DMS79 treated with DMSO at 0.1 percent for 48 hours (cell line): ENCODE data around the gene ZNF502.
"Not testable (repeated sequence)": the region's sequence is repeated elsewhere in the genome, so short reads cannot be mapped to it uniquely, and the experiment has no call there.

Experiments used
- DNase-seq: peaks from one replicate; lab custom pipeline; 2025; lab: John Stamatoyannopoulos, UW

ZNF502 gene

GRCh38 chr3:44712455-44713075 is at the start of gene ZNF502:
Gene ZNF502 (plus strand): TSS chr3:44712660. CDS start chr3:44720262, 7,602 bp downstream.
- DNase-seq, result no peak

- no peak for DNase-seq
Observed at GRCh38 chr3:44665173-44665572, 47.3 kb upstream of the ZNF502 start.

GRCh38 chr3:44666346-44666745 is 46.1 kb upstream of the ZNF502 start:
- DNase-seq, result no peak

GRCh38 chr3:44669760-44670159 is 42.7 kb upstream of the ZNF502 start:
- DNase-seq, result no peak

GRCh38 chr3:44673466-44673865 is 39.0 kb upstream of the ZNF502 start:
- not testable (repeated sequence) for DNase-seq

GRCh38 chr3:44674211-44674610 is 38.2 kb upstream of the ZNF502 start:
- no peak for DNase-seq

- DNase-seq, result no peak
Observed at GRCh38 chr3:44678480-44679116, 33.9 kb upstream of the ZNF502 start.

- DNase-seq, result no peak
Observed at GRCh38 chr3:44680921-44681455, 31.5 kb upstream of the ZNF502 start.

GRCh38 chr3:44682182-44682896 is 30.1 kb upstream of the ZNF502 start:
- DNase-seq, result no peak

GRCh38 chr3:44685128-44685800 is 27.2 kb upstream of the ZNF502 start:
- DNase-seq, result peak; percentile 49

GRCh38 chr3:44687898-44688297 is 24.6 kb upstream of the ZNF502 start:
- DNase-seq, result no peak

GRCh38 chr3:44721231-44722102 is 9.0 kb downstream of the ZNF502 start:
- DNase-seq, result no peak

GRCh38 chr3:44722103-44722401 is 9.6 kb downstream of the ZNF502 start:
- DNase-seq, result no peak

GRCh38 chr3:44729384-44729910 is 17.0 kb downstream of the ZNF502 start, which contains the start of gene ZNF501:
Gene ZNF501 (plus strand): TSS chr3:44729635. CDS start chr3:44734422, 4,787 bp downstream.
- DNase-seq, result peak; percentile 36

- DNase-seq, result no peak
Observed at GRCh38 chr3:44734646-44735168, 22.2 kb downstream of the ZNF502 start.

GRCh38 chr3:44761101-44761423 is 48.6 kb downstream of the ZNF502 start:
- no peak for DNase-seq

- peak; percentile 75 for DNase-seq
Observed at GRCh38 chr3:44761424-44762169, 49.1 kb downstream of the ZNF502 start, which contains the start of the genes KIAA1143 and KIF15. Gene KIAA1143 (minus strand): TSS chr3:44761619. CDS start chr3:44761602, 17 bp downstream. Gene KIF15 (plus strand): TSS chr3:44761794. CDS start chr3:44761866, 72 bp downstream.

- DNase-seq, result peak; percentile 12
Observed at GRCh38 chr3:44762170-44762677, 49.8 kb downstream of the ZNF502 start.

- no peak for DNase-seq
Observed at GRCh38 chr3:44762690-44763089, 50.2 kb downstream of the ZNF502 start.

- no peak for DNase-seq
Observed at GRCh38 chr3:44764248-44764647, 51.8 kb downstream of the ZNF502 start.
